GM12864 (cell line): ENCODE data around the gene PLAC8L1.

Experiments used
- DNase-seq: peaks from one replicate; pipeline ENCODE4 v3.0.0-alpha.2; 2011; ENCODE audit warnings: low read depth
- H3K4me3 ChIP-seq: 2 replicates; pipeline ENCODE4 v1.5.1; 2011; ENCODE audit warnings: mild to moderate bottlenecking, low read depth, low read length, control low read depth
- TF ChIP-seq, protein P1 (sequence below): IDR thresholded peaks from 2 replicates; pipeline ENCODE4 v1.5.1; 2011; ENCODE audit warnings: low read depth, mild to moderate bottlenecking, moderate library complexity, low read length, control low read depth, inconsistent platforms; ENCODE audit errors: missing control alignments

Gene PLAC8L1

DNA sequence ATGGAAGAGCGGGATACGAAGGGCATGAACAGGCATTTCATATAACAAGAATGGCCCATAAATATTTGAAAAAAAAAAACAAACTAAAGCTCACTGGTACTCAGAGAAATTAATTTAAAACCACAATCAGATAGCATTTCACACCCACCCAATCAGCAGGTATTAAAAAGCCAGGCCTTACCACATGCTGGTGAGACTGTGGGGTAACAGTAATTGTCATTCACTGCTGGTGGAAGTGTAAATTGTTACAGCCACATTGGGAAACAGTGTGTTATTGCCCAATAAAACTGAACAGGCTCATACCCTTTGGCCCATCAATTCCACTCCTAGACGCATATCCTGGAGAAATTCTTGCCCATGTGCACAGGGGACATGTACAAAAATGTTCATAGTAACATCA, 66.0 kb downstream of the PLAC8L1 start:
- TF ChIP-seq, protein P1, sequence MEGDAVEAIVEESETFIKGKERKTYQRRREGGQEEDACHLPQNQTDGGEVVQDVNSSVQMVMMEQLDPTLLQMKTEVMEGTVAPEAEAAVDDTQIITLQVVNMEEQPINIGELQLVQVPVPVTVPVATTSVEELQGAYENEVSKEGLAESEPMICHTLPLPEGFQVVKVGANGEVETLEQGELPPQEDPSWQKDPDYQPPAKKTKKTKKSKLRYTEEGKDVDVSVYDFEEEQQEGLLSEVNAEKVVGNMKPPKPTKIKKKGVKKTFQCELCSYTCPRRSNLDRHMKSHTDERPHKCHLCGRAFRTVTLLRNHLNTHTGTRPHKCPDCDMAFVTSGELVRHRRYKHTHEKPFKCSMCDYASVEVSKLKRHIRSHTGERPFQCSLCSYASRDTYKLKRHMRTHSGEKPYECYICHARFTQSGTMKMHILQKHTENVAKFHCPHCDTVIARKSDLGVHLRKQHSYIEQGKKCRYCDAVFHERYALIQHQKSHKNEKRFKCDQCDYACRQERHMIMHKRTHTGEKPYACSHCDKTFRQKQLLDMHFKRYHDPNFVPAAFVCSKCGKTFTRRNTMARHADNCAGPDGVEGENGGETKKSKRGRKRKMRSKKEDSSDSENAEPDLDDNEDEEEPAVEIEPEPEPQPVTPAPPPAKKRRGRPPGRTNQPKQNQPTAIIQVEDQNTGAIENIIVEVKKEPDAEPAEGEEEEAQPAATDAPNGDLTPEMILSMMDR = no peak
- no peak for DNase-seq
- no peak overlapping the region for H3K4me3 ChIP-seq

DNA sequence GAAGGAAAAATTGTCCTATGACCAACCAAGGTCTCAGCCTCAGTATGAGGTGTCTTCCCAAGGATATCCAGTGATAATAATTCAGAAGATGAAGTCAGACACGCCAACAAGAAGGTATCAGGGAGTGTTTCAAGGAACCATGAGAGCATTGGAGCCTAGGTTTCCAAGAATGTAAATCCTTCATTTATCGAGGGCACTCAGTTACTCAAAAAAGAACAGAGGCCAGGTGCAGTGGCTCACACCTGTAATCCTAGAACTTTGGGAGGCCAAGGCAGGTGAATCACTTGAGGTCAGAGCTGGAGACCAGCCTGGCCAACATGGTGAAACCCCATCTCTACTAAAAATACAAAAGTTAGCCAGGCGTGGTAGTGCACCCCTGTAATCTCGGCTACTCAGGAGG, 70.8 kb downstream of the PLAC8L1 start:
- TF ChIP-seq, protein P1 = no peak
- H3K4me3 ChIP-seq = no peak overlapping the region
- no peak for DNase-seq
